Keratinocyte (primary cell): ENCODE measurements around the gene ADCY4.

Source experiments
- CTCF ChIP-seq, 3 experiments: IDR thresholded peaks in 1 of 3; conservative IDR thresholded peaks in 1 of 3; optimal IDR thresholded peaks in 1 of 3; 2 replicates in 2 of 3; 3 replicates in 1 of 3; pipeline versions ENCODE3 to v1.5.1; 2011; ENCODE audit warnings: low read length in 3 of 3, mild to moderate bottlenecking in 3 of 3, moderate library complexity in 2 of 3, control low read depth in 1 of 3, inconsistent platforms in 1 of 3; ENCODE audit not compliant: insufficient read depth in 2 of 3; ENCODE audit errors: extremely low read depth in 1 of 3
- EZH2 ChIP-seq: IDR thresholded peaks from one replicate; pipeline ENCODE4 v1.6.1; 2012; ENCODE audit warnings: inconsistent platforms, mild to moderate bottlenecking, low read length, moderate library complexity

DNA sequence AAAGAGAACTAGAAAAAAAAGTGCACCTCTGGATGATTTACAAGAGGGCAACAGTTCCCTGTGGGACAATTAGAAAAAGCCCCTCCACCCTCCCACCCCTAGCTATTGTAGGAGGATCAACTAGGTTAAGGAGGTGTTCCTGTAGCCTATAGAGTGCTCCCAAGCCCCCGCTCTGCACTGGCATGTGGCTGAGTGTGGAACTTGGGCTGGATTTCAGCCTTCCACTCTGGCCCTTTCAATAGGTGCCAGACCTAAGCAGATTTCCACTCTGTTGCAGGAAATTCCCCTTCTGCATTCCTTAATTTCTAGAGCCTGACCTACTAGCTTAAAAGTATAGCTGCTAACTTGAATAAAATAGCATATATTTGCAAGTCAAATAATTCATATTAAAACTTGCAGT, 35.9 kb upstream of the ADCY4 start:
- TF ChIP-seq CTCF (optimal IDR thresholded peaks at IDR 0.05 in 1 of 3, IDR thresholded peaks at IDR 0.05 in 1 of 3, conservative IDR thresholded peaks at IDR 0.05 in 1 of 3; ENCODE audit: extremely low read depth in 1 of 3, insufficient read depth in 2 of 3, low read length in 3 of 3) (no peak), EZH2 (no peak)
